Rectal smooth muscle tissue (tissue), 1 donor: ENCODE measurements around the gene EPM2AIP1.

Experiments used
- H3K27ac ChIP-seq: one replicate; pipeline ENCODE4 v1.7.0; 2013; ENCODE audit warnings: low read depth, low read length, inconsistent platforms
- H3K27me3 ChIP-seq: one replicate; pipeline ENCODE4 v1.7.0; 2013; ENCODE audit warnings: low read length; ENCODE audit not compliant: control insufficient read depth, insufficient read depth
- H3K36me3 ChIP-seq: one replicate; pipeline ENCODE4 v1.7.0; 2013; ENCODE audit warnings: low read length; ENCODE audit not compliant: control insufficient read depth, insufficient read depth
- H3K4me1 ChIP-seq: one replicate; pipeline ENCODE4 v1.7.0; 2013; ENCODE audit warnings: low read length; ENCODE audit not compliant: control insufficient read depth, insufficient read depth
- H3K4me3 ChIP-seq: one replicate; pipeline ENCODE4 v1.7.0; 2013; ENCODE audit warnings: low read length
- H3K9ac ChIP-seq: one replicate; pipeline ENCODE4 v1.7.0; 2013; ENCODE audit warnings: low read length

EPM2AIP1 gene

GRCh38 chr3:36941658-36942057, 51.3 kb downstream of the EPM2AIP1 start:
- no peaks in the 10 kb centered on the region for H3K4me1 ChIP-seq
- H3K27me3 ChIP-seq = no peaks in the 10 kb centered on the region
- H3K4me3 ChIP-seq = no peak overlapping the region
- H3K27ac ChIP-seq = no peak overlapping the region
- no peak overlapping the region for H3K9ac ChIP-seq
- H3K36me3 ChIP-seq = no peaks in the 10 kb centered on the region

- Histone ChIP-seq H3K4me1 (no peaks in the 10 kb centered on the region), H3K27ac (no peak overlapping the region), H3K27me3 (no peaks in the 10 kb centered on the region), H3K9ac (no peak overlapping the region), H3K4me3 (no peak overlapping the region), H3K36me3 (no peaks in the 10 kb centered on the region)
Measured at GRCh38 chr3:36941162-36941561, 51.8 kb downstream of the EPM2AIP1 start.

- no peaks in the 10 kb centered on the region for H3K4me1 ChIP-seq
- no peak overlapping the region for H3K9ac ChIP-seq
- H3K4me3 ChIP-seq = no peak overlapping the region
- H3K36me3 ChIP-seq = no peaks in the 10 kb centered on the region
- H3K27me3 ChIP-seq = no peaks in the 10 kb centered on the region
- no peak overlapping the region for H3K27ac ChIP-seq
Measured at GRCh38 chr3:36937492-36937891, 55.4 kb downstream of the EPM2AIP1 start.
